Lung (tissue), 12 donors: ENCODE data around the gene ATP1B3. TPM values are rescaled to one million over a fixed set of nuclear protein-coding genes. Genes with fewer than 3 reads are reported as not detected.

ENCODE experiments used
- ATAC-seq: fragments of 200-7000 bp; cut with Tn5 transposase; one replicate; pipeline ENCODE4 v1.9.1; 2020; ENCODE audit warnings: moderate number of reproducible peaks; ENCODE audit not compliant: insufficient read depth, low FRiP score
- DNase-seq, 3 donors: peaks; one replicate each; pipeline ENCODE4 v3.0.0-alpha.2; 2013 to 2017
- H3K27ac ChIP-seq, 2 donors: one replicate each; pipeline ENCODE4 v1.5.1; 2013; ENCODE audit warnings: mild to moderate bottlenecking in 2 of 2, moderate library complexity in 2 of 2, control low read depth in 1 of 2, inconsistent platforms in 1 of 2, low read depth in 1 of 2, low read length in 1 of 2
- H3K27me3 ChIP-seq, 3 donors: one replicate each; pipeline ENCODE4 v1.5.1; 2013; ENCODE audit warnings: low read length in 2 of 3; ENCODE audit not compliant: control insufficient read depth in 3 of 3, insufficient read depth in 3 of 3
- H3K36me3 ChIP-seq, 4 donors: one replicate each; pipeline ENCODE4 v1.5.1; 2013; ENCODE audit warnings: low read length in 4 of 4, mild to moderate bottlenecking in 1 of 4, moderate library complexity in 1 of 4; ENCODE audit not compliant: control insufficient read depth in 4 of 4, insufficient read depth in 4 of 4
- H3K4me1 ChIP-seq, 5 donors: one replicate each; pipeline ENCODE4 v1.5.1; 2013; ENCODE audit warnings: low read length in 5 of 5, mild to moderate bottlenecking in 2 of 5, moderate library complexity in 1 of 5; ENCODE audit not compliant: control insufficient read depth in 5 of 5, insufficient read depth in 5 of 5
- H3K4me3 ChIP-seq: one replicate; pipeline ENCODE4 v1.5.1; 2013; ENCODE audit warnings: mild to moderate bottlenecking, control low read depth, moderate library complexity
- H3K9ac ChIP-seq, 2 donors: one replicate each; pipeline ENCODE4 v1.5.1; 2013; ENCODE audit warnings: low read length in 2 of 2, control low read depth in 1 of 2; ENCODE audit not compliant: insufficient read depth in 1 of 2
- H3K9me3 ChIP-seq, 4 donors: one replicate each; pipeline ENCODE4 v1.5.1; 2013; ENCODE audit warnings: low read length in 3 of 4, mild to moderate bottlenecking in 1 of 4, moderate library complexity in 1 of 4; ENCODE audit not compliant: control insufficient read depth in 4 of 4, insufficient read depth in 3 of 4
- CTCF ChIP-seq: IDR thresholded peaks from 2 replicates; pipeline ENCODE4 v1.5.1; 2012; ENCODE audit warnings: mild to moderate bottlenecking; ENCODE audit errors: control extremely low read depth, extremely low read depth
- WGBS, 2 donors: extraction: QIAGEN DNeasy Blood & Tissue Kit; methylation state at CpG; one replicate each; pipeline ENCODE4 v1.1.7; 2013; 5-methylcytosine and 5-hydroxymethylcytosine counted together
- polyA plus RNA-seq, 2 donors: library from polyadenylated mRNA; stranded (reverse); fragments of 200-250 nt; gene quantifications; one replicate each; pipeline ENCODE4 v1.2.1, GENCODE V29; 2013
- total RNA-seq, 2 donors: library from RNA; depleted of rRNA in 1 of 2; stranded (reverse); fragments of >200 nt in 1 of 2; gene quantifications; one replicate each; pipeline ENCODE4 v1.2.1, GENCODE V29; 2014 to 2021
- donor health status: control.
- donor health status: control.
- donor health status: Bipolar disorder and iron deficiency.
- donor health status: healthy.
- donor health status: DM: yes; HTN: yes; CAD: no.

The ATP1B3 gene
- total and polyA plus RNA-seq, 4 donors: 33.4 to 160 (median 128) TPM

GRCh38 chr3:141851411-141851810, 25.0 kb upstream of the ATP1B3 start:
- Histone ChIP-seq H3K9me3 (no peaks in the 10 kb centered on the region), H3K36me3 (no peaks in the 10 kb centered on the region), H3K9ac (no peak overlapping the region), H3K27ac (no peak overlapping the region), H3K27me3 (no peaks in the 10 kb centered on the region), H3K4me3 (no peak overlapping the region), H3K4me1 (peaks cover 0 to 10% (median 0%) of the 10 kb centered on the region in 5 donors)
- 48 to 52% methylated on average over 5 of the region's 5 CpGs for WGBS, 2 donors
- DNase-seq (peak in 1 of 3 donors; percentile 31), ATAC-seq (no peak)
- TF ChIP-seq CTCF: no peak

GRCh38 chr3:141853081-141853601, 23.3 kb upstream of the ATP1B3 start:
- DNase-seq (no peak), ATAC-seq (no peak)
- Histone ChIP-seq H3K9ac (no peak overlapping the region), H3K36me3 (no peaks in the 10 kb centered on the region), H3K4me1 (peaks cover 0 to 10% (median 0%) of the 10 kb centered on the region in 5 donors), H3K4me3 (no peak overlapping the region), H3K27ac (peak overlapping the region in 1 of 2 donors; percentile 60), H3K9me3 (no peaks in the 10 kb centered on the region), H3K27me3 (no peaks in the 10 kb centered on the region)
- WGBS, 2 donors: 55 to 81% methylated on average over 4 of the region's 4 CpGs
- TF ChIP-seq CTCF: no peak

GRCh38 chr3:141853629-141854168, 22.7 kb upstream of the ATP1B3 start:
- ATAC-seq: no peak
- H3K36me3 ChIP-seq: no peaks in the 10 kb centered on the region
- H3K9ac ChIP-seq: no peak overlapping the region
- peaks cover 0 to 10% (median 0%) of the 10 kb centered on the region in 5 donors for H3K4me1 ChIP-seq
- H3K27ac ChIP-seq: no peak overlapping the region
- no peaks in the 10 kb centered on the region for H3K27me3 ChIP-seq
- H3K4me3 ChIP-seq: no peak overlapping the region
- H3K9me3 ChIP-seq: no peaks in the 10 kb centered on the region
- 72 to 77% methylated on average over 10 of the region's 10 CpGs for WGBS, 2 donors
- DNase-seq: no peak
- TF ChIP-seq CTCF: no peak

- Histone ChIP-seq H3K27ac (no peak overlapping the region), H3K36me3 (no peaks in the 10 kb centered on the region), H3K9ac (no peak overlapping the region), H3K27me3 (no peaks in the 10 kb centered on the region), H3K4me1 (peaks cover 0 to 10% (median 0%) of the 10 kb centered on the region in 5 donors), H3K9me3 (no peaks in the 10 kb centered on the region), H3K4me3 (no peak overlapping the region)
- no peak for TF ChIP-seq CTCF
- ATAC-seq: no peak
- WGBS, 2 donors: 95 to 100% methylated on average over 1 of the region's 1 CpG
- no peak for DNase-seq
Measured at GRCh38 chr3:141854599-141854998, 21.8 kb upstream of the ATP1B3 start.
